ENCODE results near the gene MAP2K2.

MAP2K2 gene

GRCh38 chr19:4099041-4099764 is 24.7 kb downstream of the MAP2K2 start:
- DNase-seq = no peak

- no peak for DNase-seq
Observed at GRCh38 chr19:4098493-4098892, 25.4 kb downstream of the MAP2K2 start.

GRCh38 chr19:4097501-4097900 is 26.4 kb downstream of the MAP2K2 start:
- no peak for DNase-seq

DNA sequence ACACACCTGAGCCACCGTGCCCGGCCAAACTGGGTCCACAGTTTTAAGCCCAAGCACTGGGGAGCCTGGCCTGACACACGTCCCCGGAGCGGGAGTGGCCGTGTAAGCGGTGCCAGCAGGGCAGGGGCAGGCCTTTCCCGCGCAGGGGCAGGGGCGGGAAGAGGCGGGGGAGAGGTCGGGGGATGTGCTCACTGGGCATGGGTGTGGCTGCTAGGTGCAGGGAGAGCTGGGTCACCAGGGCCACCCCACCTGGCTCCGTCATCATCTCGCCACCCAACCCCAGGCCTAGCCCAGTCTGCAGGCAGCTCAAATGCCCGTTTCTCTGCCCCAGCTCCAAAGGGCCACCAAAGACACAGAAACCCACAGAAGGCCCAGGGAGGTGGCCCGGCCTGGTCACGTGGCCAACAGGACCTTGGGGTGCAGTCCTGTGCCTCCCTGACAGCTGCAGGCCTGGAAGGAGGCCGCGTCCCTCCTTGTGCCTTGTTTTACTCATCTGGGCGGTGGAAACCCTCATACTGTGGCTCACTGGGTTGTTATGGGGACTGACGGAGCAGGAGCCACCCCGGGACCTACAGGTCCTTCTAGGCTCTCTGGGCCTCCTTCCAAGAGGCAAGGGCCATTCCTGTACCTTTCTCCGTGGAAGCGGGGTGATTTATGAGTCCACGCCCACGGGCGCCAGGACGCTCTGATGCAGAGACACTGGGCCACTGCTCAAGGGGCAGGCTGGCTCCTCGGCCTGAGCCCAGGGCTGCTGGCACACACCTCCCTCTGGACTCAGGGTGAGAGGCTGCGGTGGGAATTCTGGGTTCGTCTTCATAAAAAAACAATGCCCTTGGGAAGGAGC is 27.7 kb downstream of the MAP2K2 start:
- no peak for DNase-seq

GRCh38 chr19:4095488-4095844 is 28.5 kb downstream of the MAP2K2 start:
- no peak for DNase-seq

DNA sequence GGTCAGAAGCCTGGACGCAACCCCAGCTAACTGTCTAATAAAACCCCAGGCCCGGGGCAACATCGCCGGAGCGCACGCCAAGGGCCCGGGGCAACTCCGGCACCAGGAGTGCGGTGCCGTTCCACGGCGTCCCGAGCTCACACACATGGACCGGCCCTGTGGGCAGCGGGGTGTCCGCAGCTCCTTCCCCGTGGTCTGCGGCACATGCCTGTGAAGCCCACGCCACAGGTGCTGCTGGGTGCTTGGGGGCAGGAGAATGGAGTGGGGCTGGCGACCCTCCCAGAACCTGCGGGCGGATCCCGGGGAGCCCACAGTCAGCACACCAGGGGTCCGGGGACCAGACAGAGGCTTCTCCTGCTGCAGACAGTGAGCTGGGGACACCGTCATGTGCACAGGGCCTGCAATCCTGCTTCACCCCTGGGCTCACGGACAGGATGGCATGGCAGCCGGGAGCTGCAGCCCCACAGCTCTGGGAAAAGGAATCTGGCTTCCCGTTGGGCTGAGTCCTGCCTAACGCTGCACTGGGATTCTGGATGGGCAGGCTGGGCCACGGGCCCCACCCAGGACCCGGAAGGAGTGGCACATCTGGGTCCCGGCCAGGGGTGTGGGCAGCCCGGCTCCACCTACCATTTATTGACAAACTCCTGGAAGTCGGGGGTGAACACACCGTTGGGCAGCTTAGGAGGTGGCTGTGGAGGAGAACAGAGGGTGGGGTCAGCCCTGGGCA is 29.0 kb downstream of the MAP2K2 start:
- DNase-seq = no peak

DNA sequence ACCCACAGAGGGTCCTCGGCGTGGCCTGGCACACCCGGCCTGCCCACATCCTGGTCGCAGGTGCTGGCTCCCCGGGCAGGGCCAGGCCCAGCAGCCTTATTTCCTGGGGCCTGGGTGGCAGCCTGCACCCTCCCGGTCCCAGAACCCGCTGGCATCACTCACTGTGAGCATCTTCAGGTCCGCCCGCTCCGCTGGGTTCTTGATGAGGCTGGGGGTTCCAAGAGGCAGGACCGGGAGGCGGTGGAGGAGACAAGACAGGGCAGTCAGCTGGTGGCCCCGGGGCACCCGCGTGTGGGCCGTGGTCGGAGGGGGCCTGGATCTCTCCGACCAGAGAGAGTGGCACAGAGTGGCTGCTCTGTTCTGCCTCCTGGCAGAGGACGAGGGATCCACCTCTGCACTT is 29.6 kb downstream of the MAP2K2 start:
- no peak for DNase-seq

DNA sequence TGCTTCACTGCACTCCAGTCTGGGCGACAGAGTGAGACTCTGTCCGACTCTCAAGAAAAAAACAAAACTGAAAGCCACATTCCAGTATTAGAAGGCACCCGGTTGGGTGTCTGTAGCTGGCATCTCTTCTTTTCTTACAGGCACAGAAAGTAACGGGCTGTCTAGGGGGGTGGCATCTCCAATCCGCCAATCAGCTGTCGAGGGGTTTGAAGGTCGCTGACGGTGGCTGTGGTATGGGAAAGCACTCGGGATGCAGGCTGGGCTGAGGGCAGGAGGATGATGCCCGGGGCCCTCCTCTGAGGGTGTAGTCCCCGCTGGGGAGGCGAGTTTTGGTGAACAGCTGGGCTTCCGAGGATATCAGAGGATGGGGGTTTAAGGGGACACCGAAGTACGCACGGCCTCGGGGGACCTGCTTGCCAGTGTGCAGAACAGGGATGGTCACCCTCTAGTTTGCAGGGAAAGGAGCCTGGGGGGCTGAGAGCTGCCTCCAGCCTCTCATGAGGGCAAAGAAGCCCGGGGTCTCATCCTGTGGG is 30.2 kb downstream of the MAP2K2 start:
- no peak for DNase-seq

DNA sequence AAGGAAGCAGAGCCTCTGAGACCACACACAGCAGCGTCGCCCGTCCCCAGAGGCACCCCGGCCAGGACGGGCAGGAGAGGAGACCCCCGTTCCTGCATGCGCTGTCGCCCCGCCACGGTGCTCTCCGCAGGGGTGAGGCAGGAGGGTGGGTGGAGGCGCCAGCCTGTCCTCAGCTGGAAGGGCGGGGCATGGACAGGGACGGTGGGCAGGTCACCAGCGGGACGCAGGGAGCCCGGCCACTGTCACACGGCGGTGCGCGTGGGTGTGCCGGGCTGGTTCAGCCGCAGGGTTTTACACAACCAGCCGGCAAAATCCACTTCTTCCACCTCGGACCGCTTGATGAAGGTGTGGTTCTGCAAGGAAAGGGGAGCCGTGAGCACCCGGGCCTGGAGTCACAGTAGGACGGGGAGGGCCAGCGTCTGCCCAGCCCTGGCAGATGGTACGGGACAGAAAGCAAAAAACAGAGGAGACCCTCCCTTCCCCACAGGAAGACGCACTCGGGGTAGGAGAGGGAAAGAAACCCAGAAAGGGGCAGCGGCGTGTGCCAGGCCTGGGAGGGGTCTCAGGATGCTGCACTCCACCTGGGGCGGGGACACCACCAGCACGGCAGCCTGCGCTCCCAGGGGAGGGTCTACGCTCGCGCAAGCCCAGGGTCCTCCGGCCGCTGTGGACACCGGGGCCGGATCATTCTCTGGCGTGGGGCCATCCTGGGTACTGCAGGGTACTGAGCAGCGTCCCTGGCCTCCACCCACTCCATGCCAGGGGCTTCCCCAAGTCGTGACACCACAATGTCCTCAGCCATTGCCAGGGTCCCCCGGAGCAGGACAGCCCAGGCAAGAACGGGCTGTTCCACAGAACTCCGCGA is 33.3 kb downstream of the MAP2K2 start:
- no peak for DNase-seq

DNA sequence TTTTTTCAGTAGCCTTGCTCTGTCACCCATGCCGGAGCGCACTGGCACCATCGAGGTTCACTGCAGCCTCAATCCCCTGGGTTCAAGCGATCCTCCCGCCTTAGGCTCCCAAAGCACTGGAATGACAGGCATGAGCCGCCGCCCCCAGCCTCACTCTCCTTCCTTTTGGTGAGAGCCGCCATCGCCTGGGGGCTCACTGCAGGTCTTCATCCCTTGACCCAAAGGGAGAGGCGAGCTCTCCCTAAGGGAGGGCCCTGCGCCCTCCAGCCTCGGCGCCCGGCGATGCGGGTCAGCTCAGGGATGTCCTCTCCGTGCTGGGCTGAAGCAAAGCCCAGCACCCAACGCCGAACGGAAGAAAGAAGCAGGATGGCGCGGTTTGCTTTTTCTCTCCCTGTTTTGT is 34.0 kb downstream of the MAP2K2 start:
- DNase-seq = no peak

DNA sequence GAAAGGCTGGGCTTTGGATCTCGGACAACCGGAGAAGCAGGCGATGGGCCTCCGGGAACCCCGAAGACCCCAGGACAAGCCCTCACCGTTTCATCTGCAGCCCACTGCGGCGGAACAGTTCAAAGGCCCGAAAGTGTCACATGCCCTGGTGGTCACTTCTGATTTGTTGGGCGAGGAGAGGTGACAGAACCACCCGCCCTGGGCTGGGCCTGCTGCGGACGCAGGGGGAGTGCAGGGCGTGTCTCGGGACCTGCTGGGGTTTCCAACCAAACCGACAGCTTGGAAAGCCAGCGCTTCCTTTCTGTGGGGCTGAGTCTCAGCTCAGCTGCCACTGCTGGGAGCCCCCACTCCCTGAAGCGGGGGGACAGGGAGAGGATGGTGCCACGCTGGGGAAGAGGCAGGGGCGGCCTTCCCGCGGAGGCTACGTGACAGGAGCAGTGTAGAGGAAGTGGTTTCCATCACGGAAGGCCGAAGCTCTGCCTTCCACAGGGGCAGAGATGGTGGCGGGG is 34.5 kb downstream of the MAP2K2 start:
- peak; percentile 74 for DNase-seq

- DNase-seq = peak; percentile 60
Observed at GRCh38 chr19:4088975-4089374, 34.9 kb downstream of the MAP2K2 start.

- DNase-seq = no peak
Observed at GRCh38 chr19:4087787-4088679, 35.9 kb downstream of the MAP2K2 start.

DNA sequence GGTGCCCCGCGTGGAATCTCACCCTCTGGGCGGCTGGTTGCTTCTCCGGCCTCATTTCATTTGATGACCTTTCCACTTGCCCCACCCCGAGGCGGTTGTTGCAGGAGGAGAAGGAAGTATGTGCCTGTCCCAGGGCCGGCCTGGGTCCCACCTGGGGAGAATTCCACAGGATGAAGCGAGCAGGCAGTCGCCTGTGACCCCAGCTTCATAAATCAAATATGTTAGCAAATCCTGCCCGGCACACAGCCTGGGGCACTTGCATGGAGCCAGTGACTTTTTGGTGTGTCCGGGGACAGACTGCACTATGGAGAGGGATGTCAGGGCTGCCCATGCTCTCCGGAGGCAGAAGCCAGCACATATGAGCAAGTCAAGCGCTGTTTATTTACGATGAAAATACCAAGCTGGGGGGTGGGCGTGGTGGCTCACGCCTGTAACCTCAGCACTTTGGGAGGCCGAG is 37.5 kb downstream of the MAP2K2 start:
- no peak for DNase-seq

DNA sequence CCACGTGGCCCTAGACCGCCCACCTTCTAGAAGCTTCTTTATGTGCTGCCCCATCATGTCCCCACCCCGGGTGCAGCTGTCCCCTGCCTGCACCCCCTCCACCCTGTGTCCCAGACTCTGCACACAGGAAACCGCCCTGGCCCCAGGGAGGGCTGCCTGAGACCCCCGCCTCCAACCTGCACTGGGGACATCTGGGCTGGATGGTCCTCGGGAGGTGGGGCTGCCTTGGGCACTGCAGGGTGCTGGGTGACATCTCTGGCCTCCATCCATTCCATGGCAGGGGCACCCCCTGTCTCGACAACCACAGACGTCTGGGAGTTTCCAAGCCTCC is 39.4 kb downstream of the MAP2K2 start:
- no peak for DNase-seq

DNA sequence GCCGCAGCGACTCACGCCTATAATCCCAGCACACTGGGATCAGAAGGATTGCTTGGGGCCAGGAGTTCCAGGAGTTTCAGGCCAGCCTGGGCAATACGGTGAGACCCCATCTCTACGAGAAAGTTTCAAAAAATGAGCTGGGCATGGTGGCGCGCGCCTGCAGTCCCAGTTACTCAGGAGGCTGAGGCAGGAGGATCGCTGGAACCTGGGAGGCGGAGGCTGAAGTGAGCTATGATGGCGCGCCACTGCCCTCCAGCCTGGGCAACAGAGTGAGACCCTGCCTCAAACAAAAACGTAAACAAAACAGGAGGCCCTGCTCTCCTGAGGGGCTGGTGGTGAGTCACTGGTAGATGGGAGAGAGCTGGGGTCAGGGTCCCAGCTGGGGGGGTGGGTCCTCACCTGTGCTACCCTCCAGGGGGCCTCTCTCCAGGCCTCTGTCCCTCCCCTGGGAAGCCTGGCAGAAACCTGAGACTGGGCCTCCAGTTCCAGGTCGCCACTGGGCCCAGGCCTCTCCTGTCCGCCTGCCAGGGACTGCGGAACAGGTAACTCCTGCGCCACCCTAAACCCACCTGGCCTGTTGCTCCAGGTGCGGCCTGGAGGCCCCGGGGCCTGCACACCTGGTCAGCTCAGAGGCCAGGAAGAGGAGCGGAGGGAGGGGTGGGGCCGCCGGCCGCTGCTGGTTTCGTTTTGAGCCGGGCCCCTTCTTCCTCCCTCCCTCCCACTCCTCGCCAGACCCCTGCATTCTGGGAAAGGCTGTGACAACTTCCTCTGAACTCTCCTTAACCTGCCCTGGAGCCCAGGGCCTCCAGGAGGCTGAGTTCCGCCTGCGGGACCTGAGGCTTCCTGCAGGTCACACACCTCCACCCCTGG is 40.0 kb downstream of the MAP2K2 start:
- DNase-seq = peak; percentile 66

GRCh38 chr19:4082172-4082571 is 41.8 kb downstream of the MAP2K2 start:
- DNase-seq = no peak

DNA sequence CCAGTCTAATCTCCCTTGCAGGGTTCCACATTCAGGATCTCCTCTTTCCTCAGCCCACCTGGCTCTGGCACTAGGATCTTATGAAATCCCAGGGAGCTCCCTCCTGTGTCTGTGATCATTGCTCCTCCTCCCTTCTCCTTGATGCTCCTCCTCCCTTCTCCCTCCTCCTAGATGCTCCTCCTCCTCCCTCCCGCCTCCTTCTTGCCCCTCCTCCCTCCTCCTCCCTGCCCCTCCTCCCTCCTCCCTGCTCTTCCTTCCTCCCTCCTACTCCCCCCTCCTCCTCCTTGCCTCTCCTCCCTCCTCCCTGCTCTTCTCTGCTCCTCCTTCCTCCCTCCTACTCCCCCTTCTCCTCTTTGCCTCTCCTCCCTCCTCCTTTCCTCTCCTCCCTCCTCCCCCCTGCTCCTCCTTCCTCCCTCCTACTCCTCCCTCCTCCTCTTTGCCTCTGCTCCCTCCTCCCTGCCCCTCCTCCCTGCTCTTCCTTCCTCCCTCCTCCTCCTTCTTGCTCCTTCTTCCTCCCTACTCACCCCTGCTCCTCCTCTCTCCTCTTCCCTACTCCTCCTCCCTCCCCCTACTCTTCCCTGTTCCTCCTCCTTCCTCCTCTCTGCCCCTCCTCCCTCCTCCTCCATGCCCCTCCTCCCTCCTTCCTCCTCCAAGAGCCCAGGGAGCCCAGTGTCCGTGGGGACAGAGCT is 42.3 kb downstream of the MAP2K2 start:
- DNase-seq = no peak

GRCh38 chr19:4080473-4080872 is 43.4 kb downstream of the MAP2K2 start:
- DNase-seq = no peak
